Measurements from ENCODE around the gene ACER3. TPM values are rescaled to one million over a fixed set of nuclear protein-coding genes. Genes with fewer than 3 reads are reported as not detected.

The ACER3 gene
- total RNA-seq, 4 donors from 2014 or later = 9.3 to 25.7 (median 14.2) TPM

GRCh38 chr11:76830639-76831327 lies 29.9 kb upstream of the ACER3 start:
- Histone ChIP-seq H3K9me3 (no peaks in the 10 kb centered on the region), H3K4me3 (no peak overlapping the region), H3K4me1 (peaks cover 0 to 25% (median 5%) of the 10 kb centered on the region in 3 donors), H3K27ac (no peak overlapping the region), H3K27me3 (no peaks in the 10 kb centered on the region), H3K36me3 (no peaks in the 10 kb centered on the region)
- TF ChIP-seq POLR2AphosphoS5 (IDR thresholded peaks at IDR 0.05) = peak; percentile 17
- no peak for TF ChIP-seq POLR2A (IDR thresholded peaks at IDR 0.05)
- 24 to 80% methylated on average over 1 to 4 of the region's 9 CpGs for whole genome bisulfite sequencing, 2 donors (ENCODE audit: low coverage in 1 of 2)
- ATAC-seq = no peak

GRCh38 chr11:76831686-76832310 lies 28.9 kb upstream of the ACER3 start:
- WGBS, 2 donors (ENCODE audit: low coverage in 1 of 2) = 93% methylated on average over 4 of the region's 4 CpGs; no CpG with 5 or more reads in 1 of the 2 donors
- H3K27me3 ChIP-seq = no peaks in the 10 kb centered on the region
- ATAC-seq = no peak
- no peak overlapping the region for H3K27ac ChIP-seq
- no peak overlapping the region for H3K4me3 ChIP-seq
- no peaks in the 10 kb centered on the region for H3K36me3 ChIP-seq
- TF ChIP-seq POLR2AphosphoS5 (IDR thresholded peaks at IDR 0.05) (no peak), POLR2A (IDR thresholded peaks at IDR 0.05) (no peak), CTCF (IDR thresholded peaks at IDR 0.05) (no peak), EP300 (IDR thresholded peaks at IDR 0.05) (no peak)
- H3K4me1 ChIP-seq = peaks cover 0 to 35% (median 5%) of the 10 kb centered on the region in 3 donors
- no peaks in the 10 kb centered on the region for H3K9me3 ChIP-seq

GRCh38 chr11:76832361-76832760 lies 28.4 kb upstream of the ACER3 start:
- TF ChIP-seq CTCF (IDR thresholded peaks at IDR 0.05) (no peak), EP300 (IDR thresholded peaks at IDR 0.05) (no peak), POLR2A (IDR thresholded peaks at IDR 0.05) (no peak)
- H3K36me3 ChIP-seq = no peaks in the 10 kb centered on the region
- H3K4me1 ChIP-seq = peaks cover 0 to 38% (median 5%) of the 10 kb centered on the region in 3 donors
- H3K9me3 ChIP-seq = no peaks in the 10 kb centered on the region
- H3K27ac ChIP-seq = no peak overlapping the region
- no peak overlapping the region for H3K4me3 ChIP-seq
- H3K27me3 ChIP-seq = no peaks in the 10 kb centered on the region
- no peak for ATAC-seq

GRCh38 chr11:76834151-76834550 lies 26.6 kb upstream of the ACER3 start:
- WGBS, 2 donors (ENCODE audit: low coverage in 1 of 2) = 60 to 86% methylated on average over 1 to 3 of the region's 3 CpGs
- Histone ChIP-seq H3K36me3 (no peaks in the 10 kb centered on the region), H3K4me3 (no peak overlapping the region), H3K4me1 (peaks cover 0 to 46% (median 5%) of the 10 kb centered on the region in 3 donors), H3K9me3 (no peaks in the 10 kb centered on the region), H3K27me3 (no peaks in the 10 kb centered on the region), H3K27ac (no peak overlapping the region)
- ATAC-seq = no peak
- TF ChIP-seq POLR2A (IDR thresholded peaks at IDR 0.05) (no peak), POLR2AphosphoS5 (IDR thresholded peaks at IDR 0.05) (peak; percentile 32)

GRCh38 chr11:76835036-76835435 lies 25.7 kb upstream of the ACER3 start:
- H3K4me3 ChIP-seq = no peak overlapping the region
- 35 to 95% methylated on average over 2 of the region's 2 CpGs for WGBS, 2 donors (ENCODE audit: low coverage in 1 of 2)
- TF ChIP-seq POLR2AphosphoS5 (IDR thresholded peaks at IDR 0.05) (no peak), POLR2A (IDR thresholded peaks at IDR 0.05) (no peak), CTCF (IDR thresholded peaks at IDR 0.05) (no peak), EP300 (IDR thresholded peaks at IDR 0.05) (no peak)
- H3K9me3 ChIP-seq = no peaks in the 10 kb centered on the region
- H3K27ac ChIP-seq = no peak overlapping the region
- H3K36me3 ChIP-seq = no peaks in the 10 kb centered on the region
- no peak for ATAC-seq
- peaks cover 0 to 45% (median 5%) of the 10 kb centered on the region in 3 donors for H3K4me1 ChIP-seq
- no peaks in the 10 kb centered on the region for H3K27me3 ChIP-seq

Data from gastroesophageal sphincter (tissue), 4 donors.